Caco-2 (cell line): ENCODE results near the gene MYO15A. TPM values are rescaled to one million over a fixed set of nuclear protein-coding genes. Genes with fewer than 3 reads are reported as not detected.

ENCODE experiments used
- BruUV-seq: library from RNA; stranded (reverse); fragments of 400-500 nt; replicated peaks from 2 replicates; lab custom pipeline; 2021; lab: Mats Ljungman, UMichigan
- CTCF ChIA-PET: fragments of 300-600 bp; sonication (Branson Sonifier 250); formaldehyde crosslinking; loops from one replicate; lab custom pipeline; 2022; ENCODE audit warnings: antibody characterized with exemption; lab: Charles Lee
- POLR2A ChIA-PET: fragments of 300-600 bp; sonication (Branson Sonifier 250); formaldehyde crosslinking; loops from one replicate; lab custom pipeline; 2022; ENCODE audit warnings: antibody characterized with exemption; lab: Charles Lee
- DNase-seq, 2 experiments: peaks; one replicate each; pipeline versions ENCODE4 v3.0.0 to v3.0.0-alpha.2; 2020 to 2022
- H3K27me3 ChIP-seq: replicated peaks from 2 replicates; pipeline ENCODE4 v1.6.0; 2011; ENCODE audit warnings: low read length; ENCODE audit not compliant: control insufficient read depth, insufficient read depth
- H3K36me3 ChIP-seq: 2 replicates; pipeline ENCODE4 v1.5.1; 2011; ENCODE audit warnings: low read length; ENCODE audit not compliant: control insufficient read depth, insufficient read depth
- H3K4me1 ChIP-seq: fragments of 250-450 bp; sonication (Bioruptor Pico); 2 replicates; pipeline ENCODE4 v1.5.1; 2020; ENCODE audit warnings: mild to moderate bottlenecking
- H3K4me3 ChIP-seq: 2 replicates; pipeline ENCODE4 v1.5.1; 2011; ENCODE audit warnings: low read depth, mild to moderate bottlenecking, control low read depth, low read length
- H3K9me3 ChIP-seq: fragments of 250-450 bp; sonication (Bioruptor Pico); 2 replicates; pipeline ENCODE4 v1.5.1; 2020; ENCODE audit warnings: mild to moderate bottlenecking, moderate library complexity
- H3K27ac Mint-ChIP-seq: one replicate; pipeline ENCODE4 v1.8.0; 2022; ENCODE audit warnings: mixed read lengths; ENCODE audit not compliant: unreplicated experiment
- H3K27me3 Mint-ChIP-seq: one replicate; pipeline ENCODE4 v1.8.0; 2022; ENCODE audit warnings: mixed read lengths; ENCODE audit not compliant: insufficient read depth, unreplicated experiment
- H3K36me3 Mint-ChIP-seq: one replicate; pipeline ENCODE4 v1.8.0; 2022; ENCODE audit warnings: mild to moderate bottlenecking, mixed read lengths; ENCODE audit not compliant: insufficient read depth, unreplicated experiment
- H3K4me1 Mint-ChIP-seq: one replicate; pipeline ENCODE4 v1.8.0; 2022; ENCODE audit warnings: low read depth, mixed read lengths; ENCODE audit not compliant: unreplicated experiment
- H3K4me3 Mint-ChIP-seq: one replicate; pipeline ENCODE4 v1.8.0; 2022; ENCODE audit warnings: mild to moderate bottlenecking, moderate library complexity, mixed read lengths; ENCODE audit not compliant: unreplicated experiment
- H3K9me3 Mint-ChIP-seq: one replicate; pipeline ENCODE4 v1.8.0; 2022; ENCODE audit warnings: mixed read lengths; ENCODE audit not compliant: unreplicated experiment
- CTCF ChIP-seq, 2 experiments: fragments of 200-600 bp in 1 of 2; IDR thresholded peaks; 1 replicate in 1 of 2; 2 replicates in 1 of 2; pipeline versions ENCODE4 v1.5.1 to v1.8.0; 2011 to 2022; ENCODE audit warnings: antibody characterized with exemption in 1 of 2, control low read depth in 1 of 2, inconsistent platforms in 1 of 2, low read depth in 1 of 2, low read length in 1 of 2, mild to moderate bottlenecking in 1 of 2, moderate library complexity in 1 of 2; ENCODE audit not compliant: insufficient read depth in 1 of 2, severe bottlenecking in 1 of 2, unreplicated experiment in 1 of 2
- intact Hi-C: fragments of 100-400 bp; cut with micrococcal nuclease; formaldehyde crosslinking; loops from one replicate; pipeline ENCODE4 v1.10.0; 2022; ENCODE audit not compliant: unreplicated experiment
- total RNA-seq: library from RNA; stranded (reverse); gene quantifications from 2 replicates; pipeline ENCODE4 v1.2.3, GENCODE V29; 2022

The MYO15A gene
- total RNA-seq, 1 experiment from 2014 or later = not detected

GRCh38 chr17:18173740-18174139, 65.2 kb downstream of the MYO15A start:
- H3K27me3 ChIP-seq = no peaks in the 10 kb centered on the region
- H3K36me3 Mint-ChIP-seq = no peaks in the 10 kb centered on the region
- ChIA-PET POLR2A (no interaction called here), CTCF (no interaction called here)
- no peak overlapping the region for H3K4me3 ChIP-seq
- intact Hi-C loops = no loop called here
- no peak for TF ChIP-seq CTCF (IDR thresholded peaks at IDR 0.05; ENCODE audit: insufficient read depth in 1 of 2, low read depth in 1 of 2, low read length in 1 of 2, severe bottlenecking in 1 of 2, unreplicated experiment in 1 of 2)
- no peaks in the 10 kb centered on the region for H3K4me1 Mint-ChIP-seq
- no peaks in the 10 kb centered on the region for H3K4me1 ChIP-seq
- no peak overlapping the region for H3K4me3 Mint-ChIP-seq
- no peak overlapping the region for H3K27ac Mint-ChIP-seq
- no peaks in the 10 kb centered on the region for H3K9me3 Mint-ChIP-seq
- no TSS peak for BruUV-seq
- no peaks in the 10 kb centered on the region for H3K9me3 ChIP-seq
- no peaks in the 10 kb centered on the region for H3K27me3 Mint-ChIP-seq
- no peak for DNase-seq
- H3K36me3 ChIP-seq = no peaks in the 10 kb centered on the region

GRCh38 chr17:18176176-18176575, 67.6 kb downstream of the MYO15A start:
- intact Hi-C loops = no loop called here
- CTCF ChIA-PET = no interaction called here
- no peak for TF ChIP-seq CTCF (IDR thresholded peaks at IDR 0.05; ENCODE audit: insufficient read depth in 1 of 2, low read depth in 1 of 2, low read length in 1 of 2, severe bottlenecking in 1 of 2, unreplicated experiment in 1 of 2)
- H3K9me3 ChIP-seq = no peaks in the 10 kb centered on the region
- no peaks in the 10 kb centered on the region for H3K4me1 ChIP-seq
- no peaks in the 10 kb centered on the region for H3K4me1 Mint-ChIP-seq
- no peak overlapping the region for H3K27ac Mint-ChIP-seq
- H3K36me3 Mint-ChIP-seq = no peaks in the 10 kb centered on the region
- no peak overlapping the region for H3K4me3 Mint-ChIP-seq
- no peaks in the 10 kb centered on the region for H3K9me3 Mint-ChIP-seq
- no TSS peak for BruUV-seq
- H3K27me3 ChIP-seq = no peaks in the 10 kb centered on the region
- POLR2A ChIA-PET = no interaction called here
- no peaks in the 10 kb centered on the region for H3K27me3 Mint-ChIP-seq
- H3K36me3 ChIP-seq = no peaks in the 10 kb centered on the region
- H3K4me3 ChIP-seq = no peak overlapping the region
- no peak for DNase-seq

- no peaks in the 10 kb centered on the region for H3K27me3 ChIP-seq
- no peak for TF ChIP-seq CTCF (IDR thresholded peaks at IDR 0.05; ENCODE audit: insufficient read depth in 1 of 2, low read depth in 1 of 2, low read length in 1 of 2, severe bottlenecking in 1 of 2, unreplicated experiment in 1 of 2)
- no peaks in the 10 kb centered on the region for H3K36me3 ChIP-seq
- no peak for DNase-seq
- Mint-ChIP-seq H3K4me1 (no peaks in the 10 kb centered on the region), H3K36me3 (no peaks in the 10 kb centered on the region), H3K4me3 (no peak overlapping the region), H3K27me3 (no peaks in the 10 kb centered on the region), H3K9me3 (no peaks in the 10 kb centered on the region), H3K27ac (no peak overlapping the region)
- POLR2A ChIA-PET = no interaction called here
- CTCF ChIA-PET = no interaction called here
- intact Hi-C loops = no loop called here
- peaks cover 2% of the 10 kb centered on the region for H3K4me1 ChIP-seq
- no TSS peak for BruUV-seq
- no peak overlapping the region for H3K4me3 ChIP-seq
- H3K9me3 ChIP-seq = no peaks in the 10 kb centered on the region
Measured at GRCh38 chr17:18177133-18177532, 68.6 kb downstream of the MYO15A start.
